ENCODE data around the gene TCTA. TPM values are rescaled to one million over a fixed set of nuclear protein-coding genes. Genes with fewer than 3 reads are reported as not detected.
"Not testable (repeated sequence)": the region's sequence is repeated elsewhere in the genome, so short reads cannot be mapped to it uniquely, and the experiment has no call there.

TCTA gene
- total and polyA plus RNA-seq, 4 experiments from 2014 or later = 27.8 to 39.0 (median 37.9) TPM

- H3K4me3 Mint-ChIP-seq = peak overlapping the region in 5 of 8 donors; percentile 17 to 58 (median 43)
Observed at GRCh38 chr3:49383387-49383786, 28.8 kb upstream of the TCTA start.

GRCh38 chr3:49385617-49386016 is 26.6 kb upstream of the TCTA start:
- H3K4me1 Mint-ChIP-seq = peaks cover 36 to 82% (median 54%) of the 10 kb centered on the region in 4 donors

More at GRCh38 chr3:49383387-49383786, 28.8 kb upstream of the TCTA start:
- intact Hi-C loops (cut with micrococcal nuclease) = no loop called here
- peaks cover 4 to 8% of the 10 kb centered on the region in 2 donors for H3K36me3 Mint-ChIP-seq
- Histone ChIP-seq H3K27me3 (ENCODE audit: insufficient read depth, low read length) (no peaks in the 10 kb centered on the region), H3K27ac (ENCODE audit: low read depth, low read length) (no peak overlapping the region), H3K4me1 (ENCODE audit: insufficient read depth, low read length) (peaks cover 77% of the 10 kb centered on the region), H3K36me3 (ENCODE audit: insufficient read depth, low read length) (no peaks in the 10 kb centered on the region), H3K9me3 (ENCODE audit: control insufficient read depth in 1 of 2, low read length in 2 of 2) (no peaks in the 10 kb centered on the region), H3K4me3 (ENCODE audit: low read length in 2 of 2) (no peak overlapping the region)
- POLR2A ChIA-PET (ENCODE audit: partially characterized antibody) = no interaction called here
- no peaks in the 10 kb centered on the region for H3K27me3 Mint-ChIP-seq
- H3K27ac Mint-ChIP-seq = peak overlapping the region in 6 of 7 donors; percentile 19 to 88 (median 52)
- DNase-seq = no peak
- H3K4me1 Mint-ChIP-seq = peaks cover 40 to 79% (median 59%) of the 10 kb centered on the region in 4 donors
- CTCF ChIA-PET (ENCODE audit: partially characterized antibody) = no interaction called here
- H3K9me3 Mint-ChIP-seq = no peaks in the 10 kb centered on the region

GRCh38 chr3:49386056-49386756 is 26.0 kb upstream of the TCTA start:
- no peaks in the 10 kb centered on the region for H3K27me3 Mint-ChIP-seq
- CTCF ChIA-PET (ENCODE audit: partially characterized antibody) = no interaction called here
- Histone ChIP-seq H3K4me3 (ENCODE audit: low read length in 2 of 2) (no peak overlapping the region), H3K36me3 (ENCODE audit: insufficient read depth, low read length) (peaks cover 4% of the 10 kb centered on the region), H3K27me3 (ENCODE audit: insufficient read depth, low read length) (no peaks in the 10 kb centered on the region), H3K4me1 (ENCODE audit: insufficient read depth, low read length) (peaks cover 77% of the 10 kb centered on the region), H3K9me3 (ENCODE audit: control insufficient read depth in 1 of 2, low read length in 2 of 2) (no peaks in the 10 kb centered on the region), H3K27ac (ENCODE audit: low read depth, low read length) (no peak overlapping the region)
- POLR2A ChIA-PET (ENCODE audit: partially characterized antibody) = interaction anchor here (0.8 kb wide), 1 partner anchor 27 kb away, joined by 3 read pairs; no protein-coding TSS in a partner anchor
- no peak for DNase-seq
- peaks cover 4 to 12% of the 10 kb centered on the region in 2 donors for H3K36me3 Mint-ChIP-seq
- no peaks in the 10 kb centered on the region for H3K9me3 Mint-ChIP-seq
- peaks cover 35 to 84% (median 54%) of the 10 kb centered on the region in 4 donors for H3K4me1 Mint-ChIP-seq
- peak overlapping the region in 6 of 8 donors; percentile 14 to 71 (median 58) for H3K4me3 Mint-ChIP-seq
- intact Hi-C loops (cut with micrococcal nuclease) = no loop called here
- H3K27ac Mint-ChIP-seq = peak overlapping the region in 6 of 7 donors; percentile 49 to 90 (median 66)

More at GRCh38 chr3:49385617-49386016, 26.6 kb upstream of the TCTA start:
- Histone ChIP-seq H3K36me3 (ENCODE audit: insufficient read depth, low read length) (peaks cover 4% of the 10 kb centered on the region), H3K9me3 (ENCODE audit: control insufficient read depth in 1 of 2, low read length in 2 of 2) (no peaks in the 10 kb centered on the region), H3K4me3 (ENCODE audit: low read length in 2 of 2) (no peak overlapping the region), H3K4me1 (ENCODE audit: insufficient read depth, low read length) (peaks cover 80% of the 10 kb centered on the region), H3K27ac (ENCODE audit: low read depth, low read length) (no peak overlapping the region), H3K27me3 (ENCODE audit: insufficient read depth, low read length) (no peaks in the 10 kb centered on the region)
- Mint-ChIP-seq H3K4me3 (peak overlapping the region in 2 of 8 donors; percentile 32 to 70), H3K36me3 (peaks cover 4 to 12% of the 10 kb centered on the region in 2 donors), H3K27me3 (no peaks in the 10 kb centered on the region), H3K27ac (peak overlapping the region in 4 of 7 donors; percentile 3 to 90 (median 56)), H3K9me3 (no peaks in the 10 kb centered on the region)
- POLR2A ChIA-PET (ENCODE audit: partially characterized antibody) = no interaction called here
- intact Hi-C loops (cut with micrococcal nuclease) = no loop called here
- no peak for DNase-seq
- CTCF ChIA-PET (ENCODE audit: partially characterized antibody) = no interaction called here

- H3K4me1 ChIP-seq (ENCODE audit: insufficient read depth, low read length) = peaks cover 84% of the 10 kb centered on the region
- H3K9me3 ChIP-seq (ENCODE audit: control insufficient read depth in 1 of 2, low read length in 2 of 2) = no peaks in the 10 kb centered on the region
- ChIA-PET POLR2A (ENCODE audit: partially characterized antibody) (interaction anchor here (1.0 to 3.2 kb wide), 2 partner anchors 17 to 48 kb away, joined by 4 to 12 read pairs; partner anchors contain the start of gene USP4), CTCF (ENCODE audit: partially characterized antibody) (interaction anchor here (1.1 kb wide), 1 partner anchor 48 kb away, joined by 7 read pairs; the partner anchor contains the start of gene USP4)
- H3K36me3 Mint-ChIP-seq = peaks cover 4 to 16% of the 10 kb centered on the region in 2 donors
- no peak overlapping the region for H3K27ac ChIP-seq (ENCODE audit: low read depth, low read length)
- peak overlapping the region in 3 of 8 donors; percentile 12 to 63 (median 26) for H3K4me3 Mint-ChIP-seq
- intact Hi-C loops (cut with micrococcal nuclease) = no loop called here
- H3K9me3 Mint-ChIP-seq = no peaks in the 10 kb centered on the region
- H3K27me3 Mint-ChIP-seq = no peaks in the 10 kb centered on the region
- peaks cover 4% of the 10 kb centered on the region for H3K36me3 ChIP-seq (ENCODE audit: insufficient read depth, low read length)
- H3K27ac Mint-ChIP-seq = peak overlapping the region in 5 of 7 donors; percentile 37 to 77 (median 64)
- no peak overlapping the region for H3K4me3 ChIP-seq (ENCODE audit: low read length in 2 of 2)
- peaks cover 38 to 82% (median 57%) of the 10 kb centered on the region in 4 donors for H3K4me1 Mint-ChIP-seq
- DNase-seq = no peak
- H3K27me3 ChIP-seq (ENCODE audit: insufficient read depth, low read length) = no peaks in the 10 kb centered on the region
Observed at GRCh38 chr3:49387721-49388120, 24.5 kb upstream of the TCTA start.

GRCh38 chr3:49388289-49388820 is 23.9 kb upstream of the TCTA start:
- H3K9me3 Mint-ChIP-seq = no peaks in the 10 kb centered on the region
- Histone ChIP-seq H3K4me3 (ENCODE audit: low read length in 2 of 2) (no peak overlapping the region), H3K4me1 (ENCODE audit: insufficient read depth, low read length) (peaks cover 84% of the 10 kb centered on the region), H3K27me3 (ENCODE audit: insufficient read depth, low read length) (no peaks in the 10 kb centered on the region), H3K9me3 (ENCODE audit: control insufficient read depth in 1 of 2, low read length in 2 of 2) (no peaks in the 10 kb centered on the region), H3K36me3 (ENCODE audit: insufficient read depth, low read length) (peaks cover 4% of the 10 kb centered on the region), H3K27ac (ENCODE audit: low read depth, low read length) (no peak overlapping the region)
- ChIA-PET POLR2A (ENCODE audit: partially characterized antibody) (interaction anchor here (1.1 to 3.2 kb wide), 3 partner anchors 15 to 49 kb away, joined by 3 to 12 read pairs (median 3); partner anchors contain the start of genes TCTA and USP4), CTCF (ENCODE audit: partially characterized antibody) (interaction anchor here (0.6 to 1.3 kb wide), 3 partner anchors 9 to 49 kb away, joined by 3 to 7 read pairs (median 4); partner anchors contain the start of gene USP4)
- intact Hi-C loops (cut with micrococcal nuclease) = no loop called here
- peak overlapping the region in 4 of 8 donors; percentile 2 to 63 (median 19) for H3K4me3 Mint-ChIP-seq
- H3K4me1 Mint-ChIP-seq = peaks cover 39 to 82% (median 59%) of the 10 kb centered on the region in 4 donors
- peak overlapping the region in 5 of 7 donors; percentile 17 to 77 (median 33) for H3K27ac Mint-ChIP-seq
- peaks cover 4 to 19% of the 10 kb centered on the region in 2 donors for H3K36me3 Mint-ChIP-seq
- no peak for DNase-seq
- no peaks in the 10 kb centered on the region for H3K27me3 Mint-ChIP-seq

- Mint-ChIP-seq H3K36me3 (peaks cover 4 to 23% of the 10 kb centered on the region in 2 donors), H3K27me3 (no peaks in the 10 kb centered on the region), H3K9me3 (no peaks in the 10 kb centered on the region), H3K27ac (peak overlapping the region in 1 of 7 donors; percentile 62), H3K4me1 (peaks cover 34 to 79% (median 54%) of the 10 kb centered on the region in 4 donors), H3K4me3 (no peak overlapping the region)
- CTCF ChIA-PET (ENCODE audit: partially characterized antibody) = interaction anchor here (0.8 to 1.7 kb wide), 3 partner anchors 11 to 60 kb away, joined by 4 to 6 read pairs (median 4); partner anchors contain the start of gene USP4
- H3K27me3 ChIP-seq (ENCODE audit: insufficient read depth, low read length) = no peaks in the 10 kb centered on the region
- H3K9me3 ChIP-seq (ENCODE audit: control insufficient read depth in 1 of 2, low read length in 2 of 2) = no peaks in the 10 kb centered on the region
- no peak overlapping the region for H3K4me3 ChIP-seq (ENCODE audit: low read length in 2 of 2)
- no peak overlapping the region for H3K27ac ChIP-seq (ENCODE audit: low read depth, low read length)
- peaks cover 78% of the 10 kb centered on the region for H3K4me1 ChIP-seq (ENCODE audit: insufficient read depth, low read length)
- intact Hi-C loops (cut with micrococcal nuclease) = no loop called here
- POLR2A ChIA-PET (ENCODE audit: partially characterized antibody) = interaction anchor here (1.1 to 3.2 kb wide), 3 partner anchors 14 to 50 kb away, joined by 3 to 12 read pairs (median 3); partner anchors contain the start of genes TCTA and USP4
- DNase-seq = no peak
- H3K36me3 ChIP-seq (ENCODE audit: insufficient read depth, low read length) = peaks cover 4% of the 10 kb centered on the region
Observed at GRCh38 chr3:49389297-49389696, 22.9 kb upstream of the TCTA start.

- POLR2A ChIA-PET (ENCODE audit: partially characterized antibody) = interaction anchor here (1.0 kb wide), 1 partner anchor 25 kb away, joined by 3 read pairs; no protein-coding TSS in a partner anchor
- H3K27ac ChIP-seq (ENCODE audit: low read depth, low read length); H3K27me3 ChIP-seq (ENCODE audit: insufficient read depth, low read length); H3K9me3 Mint-ChIP-seq; DNase-seq; H3K36me3 ChIP-seq (ENCODE audit: insufficient read depth, low read length); H3K4me3 Mint-ChIP-seq; intact Hi-C loops (cut with micrococcal nuclease); H3K9me3 ChIP-seq (ENCODE audit: control insufficient read depth in 1 of 2, low read length in 2 of 2); H3K27me3 Mint-ChIP-seq; H3K4me3 ChIP-seq (ENCODE audit: low read length in 2 of 2): not testable (repeated sequence)
- H3K4me1 ChIP-seq (ENCODE audit: insufficient read depth, low read length) = peaks cover 70% of the 10 kb centered on the region
- Mint-ChIP-seq H3K4me1 (peaks cover 34 to 79% (median 56%) of the 10 kb centered on the region in 4 donors), H3K27ac (peak overlapping the region in 2 of 7 donors; percentile 51 to 52), H3K36me3 (peaks cover 11 to 39% of the 10 kb centered on the region in 2 donors)
- CTCF ChIA-PET (ENCODE audit: partially characterized antibody) = interaction anchor here (0.7 kb wide), 1 partner anchor 102 kb away, joined by 3 read pairs; no protein-coding TSS in a partner anchor
Observed at GRCh38 chr3:49391310-49391709, 20.9 kb upstream of the TCTA start.

Measured in CD4-positive, alpha-beta memory T cell (primary cell).